GM19025 (cell line): ENCODE measurements around the gene DUSP11.
"Not testable (repeated sequence)": the region's sequence is repeated elsewhere in the genome, so short reads cannot be mapped to it uniquely, and the experiment has no call there.

ENCODE experiments used
- ATAC-seq: cut with Tn5 transposase; IDR thresholded peaks from one replicate; pipeline ENCODE4 v1.9.1; 2021; ENCODE audit warnings: mild to moderate bottlenecking, low read depth, moderate library complexity; ENCODE audit not compliant: unreplicated experiment

DUSP11 gene

GRCh38 chr2:73776381-73776780, 3.5 kb downstream of the DUSP11 start:
- no peak for ATAC-seq

GRCh38 chr2:73772819-73773218, 7.1 kb downstream of the DUSP11 start:
- no peak for ATAC-seq

GRCh38 chr2:73770725-73771124, 9.2 kb downstream of the DUSP11 start:
- no peak for ATAC-seq

GRCh38 chr2:73766994-73767393, 12.9 kb downstream of the DUSP11 start:
- no peak for ATAC-seq

GRCh38 chr2:73766349-73766748, 13.6 kb downstream of the DUSP11 start:
- ATAC-seq: no peak

GRCh38 chr2:73764945-73765344, 15.0 kb downstream of the DUSP11 start:
- no peak for ATAC-seq

- ATAC-seq: no peak
These were observed 17.3 kb downstream of the DUSP11 start for GRCh38 chr2:73762571-73762970.

- no peak for ATAC-seq
These were observed 20.0 kb downstream of the DUSP11 start for GRCh38 chr2:73759904-73760303.

GRCh38 chr2:73759285-73759764, 20.6 kb downstream of the DUSP11 start:
- ATAC-seq: no peak

GRCh38 chr2:73754332-73754731, 25.6 kb downstream of the DUSP11 start:
- not testable (repeated sequence) for ATAC-seq

GRCh38 chr2:73749314-73749713, 30.6 kb downstream of the DUSP11 start:
- no peak for ATAC-seq

GRCh38 chr2:73746877-73747208, 33.1 kb downstream of the DUSP11 start:
- ATAC-seq: no peak

- no peak for ATAC-seq
These were observed 33.7 kb downstream of the DUSP11 start for GRCh38 chr2:73746015-73746876.

- ATAC-seq: no peak
These were observed 39.1 kb downstream of the DUSP11 start for GRCh38 chr2:73740767-73741166.

GRCh38 chr2:73739101-73739500, 40.8 kb downstream of the DUSP11 start:
- no peak for ATAC-seq

GRCh38 chr2:73736855-73737779, 42.8 kb downstream of the DUSP11 start, which contains the start of gene TPRKB:
TPRKB (minus strand) TSS chr2:73737345; CDS start chr2:73734569, 2,776 bp downstream.
- peak; percentile 97 for ATAC-seq

GRCh38 chr2:73736378-73736777, 43.5 kb downstream of the DUSP11 start:
- ATAC-seq: no peak

GRCh38 chr2:73730810-73731209, 49.1 kb downstream of the DUSP11 start:
- ATAC-seq: no peak

- no peak for ATAC-seq
These were observed 51.2 kb downstream of the DUSP11 start for GRCh38 chr2:73728711-73729110.

- ATAC-seq: no peak
These were observed 51.9 kb downstream of the DUSP11 start for GRCh38 chr2:73728043-73728442.

- not testable (repeated sequence) for ATAC-seq
These were observed 53.2 kb downstream of the DUSP11 start for GRCh38 chr2:73726657-73727056.
